Stimulated activated CD4-positive, alpha-beta T cell treated with anti-CD3 and anti-CD28 coated beads, TNF-alpha, amount 100 ng/mL, for 1 hour (primary cell): ENCODE results near the gene CYB5RL.

Experiments
- DNase-seq, 3 donors: peaks; one replicate each; pipeline ENCODE4 v3.0.0-alpha.2; 2020; ENCODE audit warnings: low read depth in 3 of 3, low spot score in 1 of 3

The CYB5RL gene

DNA sequence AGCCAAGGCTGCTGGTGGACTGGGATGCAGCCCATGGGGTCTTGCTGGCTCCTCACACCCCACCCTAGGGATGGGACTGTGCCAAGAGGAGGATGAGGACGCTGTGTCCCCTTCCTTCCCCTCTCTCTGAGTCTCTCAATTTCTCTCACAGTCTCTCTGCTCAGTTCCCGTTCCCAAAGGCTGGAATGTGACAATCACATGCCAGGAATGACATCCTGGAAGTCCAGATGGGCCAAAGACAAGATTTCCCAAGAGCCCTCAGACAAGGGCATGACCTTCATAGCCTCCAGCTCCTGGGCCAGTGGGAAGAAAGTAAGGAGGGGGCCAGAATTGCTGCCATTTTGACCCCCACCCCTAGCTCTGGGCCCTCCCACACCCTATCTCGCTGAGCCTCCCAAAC, 39.5 kb downstream of the CYB5RL start:
- DNase-seq = no peak

DNA sequence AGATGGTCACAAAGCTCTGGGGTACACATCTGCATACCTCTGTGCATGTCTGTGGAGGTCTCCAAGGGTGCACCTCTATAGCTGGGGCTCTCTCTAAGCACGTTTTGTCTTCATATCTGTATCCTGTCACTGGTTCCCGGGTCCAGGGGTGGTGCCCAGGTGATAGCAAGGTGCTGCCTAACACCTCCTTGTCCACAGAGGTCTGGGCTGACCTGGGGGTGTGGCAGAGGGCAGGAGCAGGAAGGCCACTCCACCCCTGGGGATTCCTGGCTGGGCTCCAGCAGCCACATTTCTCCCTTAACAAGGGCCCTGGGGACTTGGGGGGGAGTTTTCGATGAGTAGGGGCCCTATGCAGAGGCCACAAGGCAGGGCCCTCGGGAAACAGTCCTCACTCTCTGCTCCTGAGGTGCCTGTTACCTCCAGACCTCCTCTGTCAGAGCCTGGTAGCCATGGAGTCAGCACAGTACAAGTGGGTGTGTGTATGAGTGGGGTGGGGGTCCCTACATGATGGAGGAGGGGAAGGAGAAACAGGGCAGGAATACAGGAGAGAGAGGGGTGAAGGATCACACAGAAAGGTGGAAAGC, 40.0 kb downstream of the CYB5RL start:
- no peak for DNase-seq

GRCh38 chr1:54158071-54158470, 41.8 kb downstream of the CYB5RL start:
- DNase-seq = no peak

DNA sequence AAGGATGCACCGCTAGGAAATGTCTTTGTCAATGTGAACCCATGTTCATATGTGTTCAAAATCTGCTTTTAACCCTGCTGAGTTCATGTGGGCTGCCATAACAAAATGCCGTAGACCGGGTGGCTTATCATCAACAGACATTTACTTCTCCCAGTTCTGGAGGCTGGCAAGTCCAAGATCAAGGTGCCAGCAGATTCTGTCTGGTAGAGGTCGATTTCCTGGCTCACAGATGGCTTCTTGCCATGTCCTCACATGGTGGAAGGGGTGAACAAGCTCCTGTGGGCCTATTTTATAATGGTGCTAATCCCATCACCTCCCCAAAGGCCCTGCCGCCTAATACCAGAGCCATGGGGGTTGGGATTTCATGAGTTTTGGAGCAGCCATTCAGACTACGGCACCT, 42.4 kb downstream of the CYB5RL start:
- DNase-seq = no peak

GRCh38 chr1:54156986-54157385, 42.8 kb downstream of the CYB5RL start:
- no peak for DNase-seq

DNA sequence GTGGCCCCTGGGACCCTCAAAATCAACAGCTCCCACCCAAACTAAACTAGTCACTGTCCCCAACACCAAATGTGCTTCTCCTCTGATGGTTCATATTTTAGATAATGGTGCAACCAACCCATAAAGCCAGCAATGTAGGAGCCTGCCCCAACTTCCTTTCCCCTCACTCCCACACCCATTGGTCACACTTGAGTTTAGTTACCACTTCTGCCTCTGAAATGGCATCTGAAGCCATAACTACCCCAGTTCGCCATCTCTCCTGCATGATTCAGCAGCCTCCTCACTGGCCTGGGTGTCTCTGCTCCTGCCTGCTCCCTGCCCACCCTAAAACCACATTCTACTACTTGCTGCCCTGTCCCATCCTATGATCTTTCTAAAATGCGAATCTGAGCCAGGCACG, 43.6 kb downstream of the CYB5RL start:
- DNase-seq = no peak

- DNase-seq = no peak
Measured at GRCh38 chr1:54153535-54154439, 46.0 kb downstream of the CYB5RL start.

DNA sequence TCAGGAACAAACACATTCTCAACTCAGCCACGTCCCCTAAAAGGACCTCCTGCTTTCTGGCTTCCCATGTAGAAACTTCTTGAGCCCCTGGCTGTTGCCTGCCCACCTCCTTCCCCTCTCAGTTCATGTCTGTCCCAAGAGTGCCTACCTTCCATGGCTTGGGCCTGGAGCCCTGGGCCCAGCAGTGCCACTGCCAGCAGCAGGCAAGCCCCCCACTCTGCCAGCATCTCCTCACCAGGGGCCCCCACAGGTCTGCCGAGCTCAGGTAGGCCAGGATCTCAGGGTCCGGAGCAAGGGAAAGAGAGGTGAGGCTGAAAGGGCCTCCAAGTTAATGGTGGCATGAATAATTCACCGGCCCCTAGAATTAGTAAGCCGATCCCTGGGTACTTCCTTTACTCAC, 47.1 kb downstream of the CYB5RL start, which contains the start of gene CDCP2:
CDCP2 (minus strand) TSS at position 305 of the 400 bp plus-strand sequence; CDS start at position 227, 78 bp downstream.
- no peak for DNase-seq

DNA sequence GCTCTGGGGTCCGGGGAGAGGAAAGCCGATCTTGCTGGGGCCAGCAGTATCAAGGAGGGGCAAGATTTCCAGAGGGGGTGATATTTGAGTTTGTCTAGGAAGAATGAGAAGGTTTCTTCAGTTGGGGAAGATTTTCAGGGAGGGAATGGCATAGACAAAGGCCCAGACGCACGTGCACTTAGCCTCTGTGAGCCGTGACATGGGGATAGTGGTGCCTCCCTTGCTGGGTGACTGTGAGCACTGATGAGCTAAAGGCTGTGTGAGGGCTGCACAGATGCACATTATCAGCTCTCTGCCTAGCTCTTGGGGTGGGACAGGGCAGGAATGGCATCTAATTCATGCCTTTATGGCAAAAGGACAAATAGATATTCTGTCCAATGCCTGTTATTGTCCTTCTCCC, 48.8 kb downstream of the CYB5RL start:
- DNase-seq = no peak
